Body of pancreas (tissue), 4 donors: Measurements from ENCODE around the gene TTC7B.

ENCODE experiments used
- POLR2A ChIP-seq, 3 donors: fragments of 450-650 bp; IDR thresholded peaks; one replicate each; pipeline ENCODE4 v1.6.1; 2016; ENCODE audit warnings: antibody characterized with exemption in 3 of 3, mild to moderate bottlenecking in 2 of 3
- TF ChIP-seq, protein P1 (sequence below), 7 experiments: fragments of 450-650 bp in 4 of 7; fragments of 200-600 bp in 3 of 7; sonication (generic) in 3 of 7; IDR thresholded peaks; one replicate each; pipeline ENCODE4 v1.5.1; 2016 to 2019; ENCODE audit warnings: antibody characterized with exemption in 7 of 7

GRCh38 chr14:90569201-90569600, 247.0 kb downstream of the TTC7B start:
- TF ChIP-seq, protein P1, sequence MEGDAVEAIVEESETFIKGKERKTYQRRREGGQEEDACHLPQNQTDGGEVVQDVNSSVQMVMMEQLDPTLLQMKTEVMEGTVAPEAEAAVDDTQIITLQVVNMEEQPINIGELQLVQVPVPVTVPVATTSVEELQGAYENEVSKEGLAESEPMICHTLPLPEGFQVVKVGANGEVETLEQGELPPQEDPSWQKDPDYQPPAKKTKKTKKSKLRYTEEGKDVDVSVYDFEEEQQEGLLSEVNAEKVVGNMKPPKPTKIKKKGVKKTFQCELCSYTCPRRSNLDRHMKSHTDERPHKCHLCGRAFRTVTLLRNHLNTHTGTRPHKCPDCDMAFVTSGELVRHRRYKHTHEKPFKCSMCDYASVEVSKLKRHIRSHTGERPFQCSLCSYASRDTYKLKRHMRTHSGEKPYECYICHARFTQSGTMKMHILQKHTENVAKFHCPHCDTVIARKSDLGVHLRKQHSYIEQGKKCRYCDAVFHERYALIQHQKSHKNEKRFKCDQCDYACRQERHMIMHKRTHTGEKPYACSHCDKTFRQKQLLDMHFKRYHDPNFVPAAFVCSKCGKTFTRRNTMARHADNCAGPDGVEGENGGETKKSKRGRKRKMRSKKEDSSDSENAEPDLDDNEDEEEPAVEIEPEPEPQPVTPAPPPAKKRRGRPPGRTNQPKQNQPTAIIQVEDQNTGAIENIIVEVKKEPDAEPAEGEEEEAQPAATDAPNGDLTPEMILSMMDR (IDR thresholded peaks at IDR 0.05), result no peak
- TF ChIP-seq POLR2A (IDR thresholded peaks at IDR 0.05), result no peak
